K562 (cell line): ENCODE results near the gene CADPS2. TPM values are rescaled to one million over a fixed set of nuclear protein-coding genes. Genes with fewer than 3 reads are reported as not detected.

ENCODE experiments used
- ATAC-seq: fragments of 200-7000 bp; cut with Tn5 transposase; 3 replicates; pipeline ENCODE4 v1.9.1; 2020; ENCODE audit warnings: moderate library complexity
- BruUV-seq: library from RNA; stranded (reverse); fragments of 400-500 nt; replicated peaks from 2 replicates; lab custom pipeline; 2021; lab: Mats Ljungman, UMichigan
- CTCF ChIA-PET: fragments of 300-600 bp; formaldehyde crosslinking; extraction: SDS; loops from one replicate; lab custom pipeline; 2021; ENCODE audit warnings: low intra/inter-chr PET ratio; lab: Yijun Ruan, JAX
- POLR2A ChIA-PET: fragments of 300-600, 350-650 bp; sonication (Branson Sonifier 250); formaldehyde crosslinking; extraction: SDS; loops from one replicate; lab custom pipeline; 2021; ENCODE audit warnings: antibody characterized with exemption, inconsistent platforms; lab: Yijun Ruan, JAX
- DNase-seq, 4 experiments: peaks; one replicate each; pipeline versions ENCODE4 v3.0.0 to v3.0.0-alpha.2; 2011 to 2018; ENCODE audit warnings: low spot score in 3 of 4, mixed read lengths in 3 of 4; ENCODE audit errors: extremely low read depth in 1 of 4
- FAIRE-seq: peaks from 2 replicates; lab custom pipeline; 2011; peaks lifted over from hg19 to GRCh38; lab: Jason Lieb, UNC
- H2AFZ ChIP-seq: 2 replicates; pipeline ENCODE4 v1.6.0; 2011; ENCODE audit warnings: low read depth, low read length, control low read depth, inconsistent platforms
- H3K27ac ChIP-seq: fragments of 200-600 bp; 3 replicates; pipeline ENCODE4 v1.8.0; 2011; ENCODE audit warnings: low read depth, mild to moderate bottlenecking, control low read depth, inconsistent platforms, low read length, moderate library complexity, mixed read lengths; ENCODE audit errors: extremely low read depth
- H3K27me3 ChIP-seq, 2 experiments: fragments of 300-600 bp in 1 of 2; 2 replicates in 1 of 2; 3 replicates in 1 of 2; pipeline versions ENCODE4 v1.6.0 to v1.8.0; 2011; ENCODE audit warnings: inconsistent platforms in 2 of 2, low read length in 2 of 2, mild to moderate bottlenecking in 1 of 2, mixed read lengths in 1 of 2, moderate library complexity in 1 of 2; ENCODE audit not compliant: control insufficient read depth in 2 of 2, insufficient read depth in 2 of 2
- H3K36me3 ChIP-seq: fragments of 300-600 bp; 3 replicates; pipeline ENCODE4 v1.8.0; 2011; ENCODE audit warnings: mild to moderate bottlenecking, low read length, inconsistent platforms; ENCODE audit not compliant: control insufficient read depth, insufficient read depth
- H3K4me1 ChIP-seq, 2 experiments: fragments of 200-600 bp in 1 of 2; replicated peaks in 1 of 2; 2 replicates in 1 of 2; 3 replicates in 1 of 2; pipeline versions ENCODE4 v1.5.1 to v1.8.0; 2011; ENCODE audit warnings: inconsistent platforms in 2 of 2, low read length in 2 of 2, mild to moderate bottlenecking in 1 of 2, mixed read lengths in 1 of 2, moderate library complexity in 1 of 2; ENCODE audit not compliant: control insufficient read depth in 2 of 2, insufficient read depth in 2 of 2
- H3K4me2 ChIP-seq: 2 replicates; pipeline ENCODE4 v1.6.1; 2011; ENCODE audit warnings: low read length, control low read depth, inconsistent platforms, mixed read lengths; ENCODE audit not compliant: insufficient read depth
- H3K4me3 ChIP-seq: fragments of 200-600 bp; sonication (generic), shearing (Covaris generic); 2 replicates; pipeline ENCODE4 v1.5.1; 2016; ENCODE audit warnings: control low read depth, inconsistent platforms
- H3K79me2 ChIP-seq: fragments of 200-600 bp; 3 replicates; pipeline ENCODE4 v1.8.0; 2011; ENCODE audit warnings: low read length, inconsistent platforms; ENCODE audit not compliant: control insufficient read depth, insufficient read depth
- H3K9ac ChIP-seq, 2 experiments: 2 replicates each; pipeline versions ENCODE4 v1.6.0 to v1.6.1; 2011; ENCODE audit warnings: low read depth in 2 of 2, low read length in 2 of 2, control low read depth in 1 of 2, inconsistent platforms in 1 of 2, mild to moderate bottlenecking in 1 of 2, mixed read lengths in 1 of 2; ENCODE audit not compliant: insufficient read depth in 1 of 2
- H3K9me1 ChIP-seq: one replicate; pipeline ENCODE4 v1.6.0; 2011; ENCODE audit warnings: inconsistent platforms, mild to moderate bottlenecking, low read length, moderate library complexity; ENCODE audit not compliant: control insufficient read depth, insufficient read depth
- H3K9me3 ChIP-seq: replicated peaks from 2 replicates; pipeline ENCODE4 v1.5.1; 2011; ENCODE audit warnings: low read depth, low read length, inconsistent platforms; ENCODE audit not compliant: control insufficient read depth, insufficient read depth
- H4K20me1 ChIP-seq: replicated peaks from 2 replicates; pipeline ENCODE4 v1.6.1; 2011; ENCODE audit warnings: low read length, inconsistent platforms, mixed read lengths; ENCODE audit not compliant: control insufficient read depth, insufficient read depth
- CBX8 ChIP-seq: fragments of 200-600 bp; sonication (generic); IDR thresholded peaks from 2 replicates; pipeline ENCODE4 v1.6.1; 2012; ENCODE audit warnings: borderline replicate concordance, mixed run types, low read depth, mild to moderate bottlenecking, moderate library complexity, mixed read lengths, low read length, control low read depth, inconsistent platforms; ENCODE audit not compliant: poor library complexity, severe bottlenecking; ENCODE audit errors: extremely low read depth
- CEBPG ChIP-seq, 3 experiments: fragments of 200-800 bp in 1 of 3; sonication (Bioruptor generic) in 1 of 3; sonication (generic) in 1 of 3; formaldehyde crosslinking in 1 of 3; IDR thresholded peaks in 2 of 3; conservative IDR thresholded peaks in 1 of 3; 2 replicates each; pipeline versions ENCODE4 v1.6.1 to v1.8.0; 2016 to 2022; ENCODE audit warnings: missing compliant biosample characterization in 2 of 3, missing genetic modification characterization in 2 of 3, mild to moderate bottlenecking in 1 of 3, missing genetic modification reagents in 1 of 3
- CGGBP1 ChIP-seq: fragments of 250-450 bp; sonication (Bioruptor Pico); IDR thresholded peaks from 2 replicates; pipeline ENCODE4 v1.9.0; 2021; ENCODE audit warnings: mild to moderate bottlenecking
- HNRNPK ChIP-seq: fragments of 200-400 bp; formaldehyde crosslinking; IDR thresholded peaks from one replicate; pipeline ENCODE4 v1.6.1; 2018; ENCODE audit warnings: mild to moderate bottlenecking, low read depth, low read length; ENCODE audit not compliant: poor library complexity, severe bottlenecking
- KAT2B ChIP-seq: IDR thresholded peaks from one replicate; pipeline ENCODE4 v1.6.1; 2012; ENCODE audit warnings: low read depth, mild to moderate bottlenecking, control low read depth, inconsistent platforms, low read length, moderate library complexity
- KDM4B ChIP-seq, 2 experiments: fragments of 450-650 bp in 1 of 2; sonication (generic) in 1 of 2; IDR thresholded peaks; 2 replicates each; pipeline ENCODE4 v1.6.1; 2016 to 2017; ENCODE audit warnings: borderline replicate concordance in 2 of 2, antibody characterized with exemption in 1 of 2, low read depth in 1 of 2, mild to moderate bottlenecking in 1 of 2
- KLF10 ChIP-seq: fragments of 250-450 bp; sonication (Bioruptor Pico); IDR thresholded peaks from 2 replicates; pipeline ENCODE4 v1.6.1; 2021; ENCODE audit warnings: matching md5 sums
- OTX1 ChIP-seq: fragments of 450-650 bp; formaldehyde crosslinking; IDR thresholded peaks from 2 replicates; pipeline ENCODE4 v1.4.0; 2022; ENCODE audit warnings: mild to moderate bottlenecking
- RBBP5 ChIP-seq: fragments of 200-600 bp; sonication (generic); IDR thresholded peaks from 2 replicates; pipeline ENCODE4 v1.6.1; 2012; ENCODE audit warnings: borderline replicate concordance, mild to moderate bottlenecking, low read length, control low read depth, inconsistent platforms; ENCODE audit not compliant: insufficient read depth, poor library complexity, severe bottlenecking
- RUNX1 ChIP-seq: sonication (generic); IDR thresholded peaks from 2 replicates; pipeline ENCODE4 v1.6.1; 2016; ENCODE audit warnings: antibody characterized with exemption, low read depth
- TAF15 ChIP-seq: fragments of 200-400 bp; formaldehyde crosslinking; IDR thresholded peaks from 2 replicates; pipeline ENCODE4 v1.6.1; 2017; ENCODE audit warnings: mild to moderate bottlenecking, low read depth, low read length, moderate library complexity
- ZFP30 ChIP-seq: fragments of 250-450 bp; sonication (Bioruptor Pico); IDR thresholded peaks from 2 replicates; pipeline ENCODE4 v1.8.0; 2022; ENCODE audit warnings: moderate library complexity, mild to moderate bottlenecking, inconsistent platforms, borderline replicate concordance
- ZNF124 ChIP-seq: sonication (generic); formaldehyde crosslinking; IDR thresholded peaks from 2 replicates; pipeline ENCODE4 v1.8.1; 2022; ENCODE audit warnings: missing genetic modification reagents
- ZNF165 ChIP-seq: fragments of 250-450 bp; sonication (Bioruptor Pico); IDR thresholded peaks from 2 replicates; pipeline ENCODE4 v1.4.0; 2020; ENCODE audit warnings: borderline replicate concordance
- ZNF384 ChIP-seq: IDR thresholded peaks from 2 replicates; pipeline ENCODE4 v1.6.1; 2012; ENCODE audit warnings: low read depth, low read length, improper control_type of control experiment
- ZNF449 ChIP-seq: fragments of 250-450 bp; sonication (Bioruptor Pico); IDR thresholded peaks from 2 replicates; pipeline ENCODE4 v1.8.0; 2022; ENCODE audit warnings: moderate library complexity, mild to moderate bottlenecking, inconsistent platforms
- WGBS: fragments of 100-300 bp; shearing (Covaris generic); methylation state at CpG from one replicate; pipeline ENCODE4 v1.1.6; 2016; ENCODE audit warnings: low coverage, mixed read lengths; ENCODE audit not compliant: insufficient coverage; ENCODE audit errors: missing lambda C conversion rate; 5-methylcytosine and 5-hydroxymethylcytosine counted together
- in situ Hi-C: fragments of 300-500 bp; cut with MboI; formaldehyde crosslinking; loops from 4 replicates; pipeline ENCODE4 v1.15.0; 2018; ENCODE audit warnings: inconsistent platforms, mixed read lengths
- intact Hi-C: fragments of 100-400 bp; cut with micrococcal nuclease; formaldehyde crosslinking; loops from 2 replicates; pipeline ENCODE4 v1.14.2; 2022
- polyA plus RNA-seq, 8 experiments: library from polyadenylated mRNA; depleted of rRNA in 4 of 8; stranded (reverse) in 5 of 8; unstranded in 3 of 8; fragments of >200 nt; fragmentation: Nextera tagmentation in 2 of 8; fragmentation: Illumina TruSeq in 1 of 8; extraction: Ambion mirVana in 2 of 8; extraction: Trizol in 1 of 8; gene quantifications; 2 replicates each; pipeline versions ENCODE4 v1.2.1 to v1.2.3, GENCODE V29; 2011 to 2014; ENCODE audit warnings: inconsistent platforms in 1 of 8, missing spikeins in 1 of 8
- total RNA-seq, 7 experiments: library from RNA; depleted of rRNA in 6 of 7; stranded (reverse); fragments of >200 nt in 6 of 7; fragmentation: Illumina TruSeq in 2 of 7; extraction: Trizol in 2 of 7; gene quantifications; 2 replicates each; pipeline versions ENCODE4 v1.2.1 to v1.2.3, GENCODE V29; 2011 to 2021; ENCODE audit warnings: low replicate concordance in 1 of 7
- TF ChIP-seq, protein P1 (sequence below): sonication (generic); formaldehyde crosslinking; IDR thresholded peaks from 2 replicates; pipeline ENCODE4 v1.8.0; 2022; ENCODE audit warnings: mild to moderate bottlenecking, missing genetic modification reagents
- TF ChIP-seq, protein P2 (sequence below): fragments of 450-650 bp; formaldehyde crosslinking; IDR thresholded peaks from 2 replicates; pipeline ENCODE4 v1.4.0; 2020; ENCODE audit warnings: mild to moderate bottlenecking

The CADPS2 gene
- total and polyA plus RNA-seq, 9 of the 15 experiments (the other 6 are each of a cell fraction or from before 2014, with no cell fraction given) = 0.03 to 0.14 (median 0.04) TPM; not detected in 1

DNA sequence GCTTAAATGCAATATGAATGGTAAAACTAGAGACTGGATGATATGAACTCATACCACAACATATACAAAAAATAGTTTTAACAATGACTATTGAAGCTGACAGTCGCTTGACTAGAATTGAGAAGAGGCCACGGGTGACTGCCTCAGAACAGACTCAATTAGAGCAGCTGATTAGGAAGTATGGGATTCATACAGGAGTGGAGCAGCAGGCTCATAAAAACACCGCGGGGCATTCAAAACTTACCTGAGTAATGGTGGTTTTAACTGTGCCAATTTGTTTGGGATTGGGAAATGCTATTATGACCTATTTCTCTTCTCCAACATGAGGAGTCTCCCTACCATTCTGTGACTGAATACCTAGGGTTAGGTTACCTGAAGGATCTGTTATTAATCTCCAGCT, 2.1 kb downstream of the CADPS2 start:
- Histone ChIP-seq H2AFZ (no peak overlapping the region), H3K9me1 (no peaks in the 10 kb centered on the region), H3K4me3 (no peak overlapping the region), H3K9ac (no peak overlapping the region), H4K20me1 (no peaks in the 10 kb centered on the region), H3K4me2 (no peak overlapping the region), H3K27me3 (peaks cover 15 to 20% of the 10 kb centered on the region in 2 experiments), H3K79me2 (no peaks in the 10 kb centered on the region), H3K9me3 (no peaks in the 10 kb centered on the region), H3K27ac (no peak overlapping the region), H3K4me1 (peaks cover 0 to 15% of the 10 kb centered on the region in 2 experiments; a peak in 2 of 5 replicates), H3K36me3 (no peaks in the 10 kb centered on the region)
- no TSS peak for BruUV-seq
- ChIA-PET CTCF (no interaction called here), POLR2A (no interaction called here)
- WGBS = 0% methylated on average over 4 of the region's 4 CpGs
- intact Hi-C loops = no loop called here
- ATAC-seq = no peak
- no peak for FAIRE-seq
- in situ Hi-C loops = no loop called here
- DNase-seq = no peak
- TF ChIP-seq RUNX1 (no peak), ZNF165 (CRISPR knock-in tag) (no peak), OTX1 (CRISPR knock-in tag) (no peak), HNRNPK (no peak), ZNF384 (no peak), CGGBP1 (CRISPR knock-in tag) (no peak), TAF15 (no peak), CBX8 (no peak), KAT2B (no peak), KDM4B (IDR thresholded peaks at IDR 0.05; ENCODE audit: borderline replicate concordance in 2 of 2, low read depth in 1 of 2) (no peak), CEBPG (CRISPR knock-in tag; IDR thresholded peaks at IDR 0.05) (no peak), CEBPG (tag; conservative IDR thresholded peaks at IDR 0.05 in 1 of 2, IDR thresholded peaks at IDR 0.05 in 1 of 2) (no peak), KLF10 (CRISPR knock-in tag) (no peak), ZNF124 (CRISPR knock-in tag) (no peak), RBBP5 (no peak), ZFP30 (CRISPR knock-in tag) (no peak), ZNF449 (CRISPR knock-in tag) (no peak)
- TF ChIP-seq, protein P1, sequence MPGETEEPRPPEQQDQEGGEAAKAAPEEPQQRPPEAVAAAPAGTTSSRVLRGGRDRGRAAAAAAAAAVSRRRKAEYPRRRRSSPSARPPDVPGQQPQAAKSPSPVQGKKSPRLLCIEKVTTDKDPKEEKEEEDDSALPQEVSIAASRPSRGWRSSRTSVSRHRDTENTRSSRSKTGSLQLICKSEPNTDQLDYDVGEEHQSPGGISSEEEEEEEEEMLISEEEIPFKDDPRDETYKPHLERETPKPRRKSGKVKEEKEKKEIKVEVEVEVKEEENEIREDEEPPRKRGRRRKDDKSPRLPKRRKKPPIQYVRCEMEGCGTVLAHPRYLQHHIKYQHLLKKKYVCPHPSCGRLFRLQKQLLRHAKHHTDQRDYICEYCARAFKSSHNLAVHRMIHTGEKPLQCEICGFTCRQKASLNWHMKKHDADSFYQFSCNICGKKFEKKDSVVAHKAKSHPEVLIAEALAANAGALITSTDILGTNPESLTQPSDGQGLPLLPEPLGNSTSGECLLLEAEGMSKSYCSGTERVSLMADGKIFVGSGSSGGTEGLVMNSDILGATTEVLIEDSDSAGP (CRISPR knock-in tag) = no peak
- TF ChIP-seq, protein P2, sequence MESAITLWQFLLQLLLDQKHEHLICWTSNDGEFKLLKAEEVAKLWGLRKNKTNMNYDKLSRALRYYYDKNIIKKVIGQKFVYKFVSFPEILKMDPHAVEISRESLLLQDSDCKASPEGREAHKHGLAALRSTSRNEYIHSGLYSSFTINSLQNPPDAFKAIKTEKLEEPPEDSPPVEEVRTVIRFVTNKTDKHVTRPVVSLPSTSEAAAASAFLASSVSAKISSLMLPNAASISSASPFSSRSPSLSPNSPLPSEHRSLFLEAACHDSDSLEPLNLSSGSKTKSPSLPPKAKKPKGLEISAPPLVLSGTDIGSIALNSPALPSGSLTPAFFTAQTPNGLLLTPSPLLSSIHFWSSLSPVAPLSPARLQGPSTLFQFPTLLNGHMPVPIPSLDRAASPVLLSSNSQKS (CRISPR knock-in tag) = no peak
